Gastrocnemius medialis (tissue), 4 donors: ENCODE measurements around the gene MS4A3. TPM values are rescaled to one million over a fixed set of nuclear protein-coding genes. Genes with fewer than 3 reads are reported as not detected.

ENCODE experiments used
- ATAC-seq, 2 donors: fragments of 150-250 bp; one replicate each; pipeline ENCODE4 v1.9.1; 2016
- DNase-seq, 2 donors: peaks; one replicate each; pipeline ENCODE4 v3.0.0-alpha.2; 2019
- H3K27ac ChIP-seq, 4 donors: fragments of 200-600 bp; sonication (generic); 1 replicate in 1 of 4; 2 replicates in 3 of 4; pipeline ENCODE4 v1.5.1; 2016 to 2018; ENCODE audit warnings: mild to moderate bottlenecking in 2 of 4, moderate library complexity in 1 of 4
- H3K27me3 ChIP-seq, 3 donors: fragments of 200-600 bp; sonication (generic) in 2 of 3; 1 replicate in 1 of 3; 2 replicates in 2 of 3; pipeline versions ENCODE4 v1.5.1 to v1.6.0; 2016 to 2019; ENCODE audit warnings: mild to moderate bottlenecking in 1 of 3, moderate library complexity in 1 of 3
- H3K36me3 ChIP-seq, 2 donors: fragments of 200-600 bp; sonication (generic) in 1 of 2; one replicate each; pipeline ENCODE4 v1.5.1; 2017 to 2018
- H3K4me1 ChIP-seq, 2 donors: fragments of 200-600 bp; sonication (generic) in 1 of 2; one replicate each; pipeline ENCODE4 v1.5.1; 2016 to 2017; ENCODE audit warnings: mild to moderate bottlenecking in 2 of 2
- H3K4me3 ChIP-seq, 4 donors: fragments of 200-600 bp; sonication (generic) in 3 of 4; 1 replicate in 1 of 4; 2 replicates in 3 of 4; pipeline ENCODE4 v1.5.1; 2016 to 2019; ENCODE audit warnings: mild to moderate bottlenecking in 2 of 4
- H3K9me3 ChIP-seq, 3 donors: fragments of 200-600 bp; sonication (generic) in 2 of 3; 1 replicate in 1 of 3; 2 replicates in 2 of 3; pipeline ENCODE4 v1.5.1; 2016 to 2019
- CTCF ChIP-seq, 5 experiments: fragments of 450-650 bp in 3 of 5; fragments of 200-600 bp in 2 of 5; sonication (generic) in 2 of 5; IDR thresholded peaks in 4 of 5; conservative IDR thresholded peaks in 1 of 5; 1 replicate in 4 of 5; 2 replicates in 1 of 5; pipeline ENCODE4 v1.5.1; 2016 to 2019; ENCODE audit warnings: antibody characterized with exemption in 5 of 5, mild to moderate bottlenecking in 3 of 5, moderate library complexity in 3 of 5
- POLR2A ChIP-seq, 2 donors: fragments of 450-650 bp; IDR thresholded peaks; one replicate each; pipeline ENCODE4 v1.6.1; 2017; ENCODE audit warnings: antibody characterized with exemption in 2 of 2, mild to moderate bottlenecking in 2 of 2, moderate library complexity in 2 of 2
- in situ Hi-C, 4 donors: fragments of 200-750 bp; cut with MboI; loops; one replicate each; pipeline versions ENCODE4 v1.15.0 to v1.8.0; 2017; ENCODE audit warnings: low sequenced_read_pairs in 4 of 4
- intact Hi-C: fragments of 100-400 bp; cut with DNase I; formaldehyde crosslinking; loops from one replicate; pipeline ENCODE4 v1.15.1; 2023; ENCODE audit warnings: low total_unique reads
- total RNA-seq, 4 donors: library from RNA; depleted of rRNA; stranded (reverse); fragments of >200 nt; gene quantifications; one replicate each; pipeline versions ENCODE4 v1.1.0 to v1.2.3, GENCODE V29; 2016

Gene MS4A3
- total RNA-seq, 4 donors from 2014 or later, result not detected

GRCh38 chr11:60116996-60117790 is 60.7 kb downstream of the MS4A3 start:
- intact Hi-C loops (no loop called here), in situ Hi-C loops (no loop called here)
- H3K9me3 ChIP-seq, result no peaks in the 10 kb centered on the region
- DNase-seq, result no peak
- no peaks in the 10 kb centered on the region for H3K36me3 ChIP-seq
- no peak overlapping the region for H3K27ac ChIP-seq
- no peaks in the 10 kb centered on the region for H3K4me1 ChIP-seq
- H3K27me3 ChIP-seq, result no peaks in the 10 kb centered on the region
- H3K4me3 ChIP-seq, result no peak overlapping the region
- no peak for ATAC-seq
- TF ChIP-seq POLR2A (IDR thresholded peaks at IDR 0.05), result no peak
- TF ChIP-seq CTCF (IDR thresholded peaks at IDR 0.05 in 4 of 5, conservative IDR thresholded peaks at IDR 0.05 in 1 of 5), result no peak

GRCh38 chr11:60118338-60118737 is 61.9 kb downstream of the MS4A3 start:
- H3K27me3 ChIP-seq, result no peaks in the 10 kb centered on the region
- no peaks in the 10 kb centered on the region for H3K9me3 ChIP-seq
- in situ Hi-C loops (no loop called here), intact Hi-C loops (no loop called here)
- H3K36me3 ChIP-seq, result no peaks in the 10 kb centered on the region
- TF ChIP-seq CTCF (IDR thresholded peaks at IDR 0.05 in 4 of 5, conservative IDR thresholded peaks at IDR 0.05 in 1 of 5), result no peak
- no peak overlapping the region for H3K4me3 ChIP-seq
- DNase-seq (no peak), ATAC-seq (no peak)
- no peaks in the 10 kb centered on the region for H3K4me1 ChIP-seq
- H3K27ac ChIP-seq, result no peak overlapping the region

- Histone ChIP-seq H3K4me1 (no peaks in the 10 kb centered on the region), H3K27me3 (no peaks in the 10 kb centered on the region), H3K36me3 (no peaks in the 10 kb centered on the region), H3K27ac (no peak overlapping the region), H3K4me3 (no peak overlapping the region), H3K9me3 (no peaks in the 10 kb centered on the region)
- intact Hi-C loops, result no loop called here
- in situ Hi-C loops, result no loop called here
- no peak for DNase-seq
- no peak for ATAC-seq
- TF ChIP-seq POLR2A (IDR thresholded peaks at IDR 0.05) (no peak), CTCF (IDR thresholded peaks at IDR 0.05 in 4 of 5, conservative IDR thresholded peaks at IDR 0.05 in 1 of 5) (no peak)
Observed at GRCh38 chr11:60119710-60120109, 63.2 kb downstream of the MS4A3 start.

Other genes starting within 250 kb of the MS4A3 start
- gene MRPL16, start 245.9 kb upstream of the MS4A3 start, total RNA-seq, result 10 to 100 TPM; 33.7 to 78.2 (median 38.3) TPM
- not detected for gene CBLIF, start 211.2 kb upstream of the MS4A3 start, total RNA-seq
- not detected for gene TCN1, start 190.2 kb upstream of the MS4A3 start, total RNA-seq
- not detected for gene OOSP3, start 177.9 kb upstream of the MS4A3 start, total RNA-seq
- gene OOSP1, start 118.2 kb upstream of the MS4A3 start, total RNA-seq, result not detected
- not detected for gene OOSP4A, start 92.6 kb upstream of the MS4A3 start, total RNA-seq
- gene OOSP4B, start 39.5 kb upstream of the MS4A3 start, total RNA-seq, result not detected
- gene OOSP2, start 16.3 kb upstream of the MS4A3 start, total RNA-seq, result not detected
- under 1 TPM in 1 of 4 donors, not detected in 3; 0.39 TPM for gene MS4A2, start 32.0 kb downstream of the MS4A3 start, total RNA-seq
- gene MS4A6A, start 126.4 kb downstream of the MS4A3 start, total RNA-seq, result 10 to 100 TPM in 3 of 4 donors, 1 to 10 TPM in 1; 4.6 to 26.6 (median 18.8) TPM
- gene MS4A4E, start 186.5 kb downstream of the MS4A3 start, total RNA-seq, result 1 to 10 TPM in 1 of 4 donors, not detected in 3; 2.8 TPM
- 10 to 100 TPM in 1 of 4 donors, 1 to 10 TPM in 3; 5.8 to 15.6 (median 8.4) TPM for gene MS4A4A, start 224.0 kb downstream of the MS4A3 start, total RNA-seq